Natural killer cell (primary cell): ENCODE data around the gene GLRX. TPM values are rescaled to one million over a fixed set of nuclear protein-coding genes. Genes with fewer than 3 reads are reported as not detected.

ENCODE experiments used
- ATAC-seq, 3 donors: fragments of 150-1000 bp in 2 of 3; fragments of 200-7000 bp in 1 of 3; cut with Tn5 transposase; 1 replicate in 1 of 3; 2 replicates in 2 of 3; pipeline ENCODE4 v1.10.0; 2021; ENCODE audit warnings: mild to moderate bottlenecking in 2 of 3, moderate library complexity in 2 of 3
- DNase-seq, 2 donors: peaks; one replicate each; pipeline versions ENCODE4 v3.0.0 to v3.0.0-alpha.2; 2013 to 2021; ENCODE audit warnings: mixed read lengths in 1 of 2
- H3K27ac ChIP-seq: one replicate; pipeline ENCODE4 v1.5.1; 2013; ENCODE audit warnings: mild to moderate bottlenecking, low read length
- H3K27me3 ChIP-seq: one replicate; pipeline ENCODE4 v1.6.1; 2013; ENCODE audit warnings: low read length; ENCODE audit not compliant: control insufficient read depth, insufficient read depth
- H3K36me3 ChIP-seq: one replicate; pipeline ENCODE4 v1.6.1; 2013; ENCODE audit warnings: low read length; ENCODE audit not compliant: control insufficient read depth, insufficient read depth
- H3K4me1 ChIP-seq: one replicate; pipeline ENCODE4 v1.6.1; 2013; ENCODE audit warnings: low read length; ENCODE audit not compliant: control insufficient read depth, insufficient read depth
- H3K4me3 ChIP-seq: one replicate; pipeline ENCODE4 v1.5.1; 2013; ENCODE audit warnings: low read length
- H3K9me3 ChIP-seq: one replicate; pipeline ENCODE4 v1.6.1; 2013; ENCODE audit warnings: low read length; ENCODE audit not compliant: control insufficient read depth, insufficient read depth
- H3K27ac Mint-ChIP-seq, 2 donors: one replicate each; pipeline ENCODE4 v1.8.0; 2022; ENCODE audit warnings: mild to moderate bottlenecking in 2 of 2, mixed read lengths in 2 of 2, moderate library complexity in 1 of 2
- H3K27me3 Mint-ChIP-seq, 2 donors: one replicate each; pipeline ENCODE4 v1.8.0; 2022; ENCODE audit warnings: low read depth in 2 of 2, mixed read lengths in 2 of 2
- H3K36me3 Mint-ChIP-seq: one replicate; pipeline ENCODE4 v1.8.0; 2022; ENCODE audit warnings: mixed read lengths
- H3K4me1 Mint-ChIP-seq, 2 donors: one replicate each; pipeline ENCODE4 v1.8.0; 2022; ENCODE audit warnings: mixed read lengths in 2 of 2
- H3K4me3 Mint-ChIP-seq: one replicate; pipeline ENCODE4 v1.8.0; 2022; ENCODE audit warnings: mild to moderate bottlenecking, moderate library complexity, mixed read lengths
- H3K9me3 Mint-ChIP-seq, 2 donors: one replicate each; pipeline ENCODE4 v1.8.0; 2022; ENCODE audit warnings: mixed read lengths in 2 of 2
- WGBS: methylation state at CpG from one replicate; pipeline ENCODE4 v1.1.7; 2013; ENCODE audit warnings: missing lambda C conversion rate; ENCODE audit not compliant: insufficient coverage; 5-methylcytosine and 5-hydroxymethylcytosine counted together
- intact Hi-C: fragments of 100-400 bp; cut with micrococcal nuclease; formaldehyde crosslinking; loops from one replicate; pipeline ENCODE4 v1.14.2; 2022
- total RNA-seq, 4 donors: library from RNA; stranded (reverse); fragments of 120-200 nt in 1 of 4; gene quantifications; one replicate each; pipeline versions ENCODE4 v1.2.3 to v1.2.4, GENCODE V29; 2013 to 2022
- TF ChIP-seq, protein P1 (sequence below): fragments of 200-600 bp; IDR thresholded peaks from one replicate; pipeline ENCODE4 v1.8.0; 2022; ENCODE audit warnings: antibody characterized with exemption

Gene GLRX
- total RNA-seq, 3 donors from 2014 or later (not counting 1 experiment from before 2014, with no cell fraction given): 59.2 to 102 (median 62.5) TPM

DNA sequence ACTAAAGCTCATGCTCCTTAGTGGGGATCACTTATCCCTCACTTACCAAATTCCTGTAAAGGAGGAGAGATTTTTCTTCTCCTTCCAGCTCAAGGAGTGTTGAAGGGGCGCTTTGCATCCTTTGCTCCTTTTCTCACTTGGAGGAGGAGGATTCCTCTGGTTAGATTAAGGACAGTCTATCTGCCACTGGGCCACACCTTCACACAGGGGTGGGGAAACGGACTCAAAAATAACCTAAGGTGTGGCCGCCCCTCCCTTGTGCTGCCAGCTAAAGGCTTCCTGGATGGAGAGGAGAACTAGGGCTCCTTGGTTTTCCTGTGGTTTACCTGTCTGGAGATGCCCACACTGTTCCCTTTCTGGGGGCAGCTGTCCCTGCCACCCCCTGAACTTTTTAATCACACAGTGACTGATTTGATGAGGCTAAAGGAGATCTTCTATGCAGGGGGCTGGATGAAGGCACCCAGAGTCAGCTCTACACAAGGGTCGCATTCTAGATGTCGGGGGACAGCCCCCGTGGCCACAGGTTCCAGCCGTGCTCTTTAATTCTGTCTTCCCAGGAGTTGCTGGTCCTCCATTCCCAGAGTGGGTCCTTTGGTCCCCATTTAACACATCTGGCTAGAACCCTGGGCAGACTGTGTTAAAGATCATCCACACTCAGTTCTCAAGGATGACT is 14.4 kb downstream of the GLRX start:
- H3K9me3 Mint-ChIP-seq: peaks cover 0 to 3% of the 10 kb centered on the region in 2 donors
- Histone ChIP-seq H3K4me3 (no peak overlapping the region), H3K27me3 (no peaks in the 10 kb centered on the region), H3K36me3 (peaks cover 9% of the 10 kb centered on the region), H3K9me3 (no peaks in the 10 kb centered on the region), H3K27ac (peak overlapping the region; percentile 77), H3K4me1 (peaks cover 44% of the 10 kb centered on the region)
- 46% methylated on average over 6 of the region's 7 CpGs for WGBS
- ATAC-seq: no peak
- H3K36me3 Mint-ChIP-seq: peaks cover under 1% of the 10 kb centered on the region
- peaks cover 53 to 57% of the 10 kb centered on the region in 2 donors for H3K4me1 Mint-ChIP-seq
- H3K4me3 Mint-ChIP-seq: peak overlapping the region; percentile 77
- no peaks in the 10 kb centered on the region for H3K27me3 Mint-ChIP-seq
- TF ChIP-seq, protein P1, sequence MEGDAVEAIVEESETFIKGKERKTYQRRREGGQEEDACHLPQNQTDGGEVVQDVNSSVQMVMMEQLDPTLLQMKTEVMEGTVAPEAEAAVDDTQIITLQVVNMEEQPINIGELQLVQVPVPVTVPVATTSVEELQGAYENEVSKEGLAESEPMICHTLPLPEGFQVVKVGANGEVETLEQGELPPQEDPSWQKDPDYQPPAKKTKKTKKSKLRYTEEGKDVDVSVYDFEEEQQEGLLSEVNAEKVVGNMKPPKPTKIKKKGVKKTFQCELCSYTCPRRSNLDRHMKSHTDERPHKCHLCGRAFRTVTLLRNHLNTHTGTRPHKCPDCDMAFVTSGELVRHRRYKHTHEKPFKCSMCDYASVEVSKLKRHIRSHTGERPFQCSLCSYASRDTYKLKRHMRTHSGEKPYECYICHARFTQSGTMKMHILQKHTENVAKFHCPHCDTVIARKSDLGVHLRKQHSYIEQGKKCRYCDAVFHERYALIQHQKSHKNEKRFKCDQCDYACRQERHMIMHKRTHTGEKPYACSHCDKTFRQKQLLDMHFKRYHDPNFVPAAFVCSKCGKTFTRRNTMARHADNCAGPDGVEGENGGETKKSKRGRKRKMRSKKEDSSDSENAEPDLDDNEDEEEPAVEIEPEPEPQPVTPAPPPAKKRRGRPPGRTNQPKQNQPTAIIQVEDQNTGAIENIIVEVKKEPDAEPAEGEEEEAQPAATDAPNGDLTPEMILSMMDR: no peak
- intact Hi-C loops: loop anchor here (2.0 kb wide), 3 partner anchors 15 to 39 kb away; partner anchors contain the start of gene GLRX
- DNase-seq: peak in 1 of 2 donors; percentile 34
- H3K27ac Mint-ChIP-seq: peak overlapping the region; percentile 81 to 94

DNA sequence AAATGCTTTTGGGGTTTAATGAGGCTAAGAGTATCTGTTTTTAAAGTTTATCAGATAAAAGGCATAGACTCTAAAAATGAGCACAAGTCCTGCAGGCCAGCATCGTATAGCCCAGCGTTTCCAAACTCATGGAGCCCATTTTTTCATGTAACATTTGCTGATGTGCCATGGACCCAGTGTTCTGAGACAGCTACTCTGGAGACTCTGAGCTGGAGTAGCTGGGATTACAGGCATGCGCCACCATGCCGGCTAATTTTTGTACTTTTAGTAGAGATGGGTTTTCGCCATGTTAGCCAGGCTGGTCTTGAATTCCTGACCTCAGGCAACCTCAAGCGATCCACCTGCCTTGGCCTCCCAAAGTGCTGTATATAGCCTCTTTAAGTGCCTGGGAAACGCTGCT is 15.8 kb downstream of the GLRX start:
- Mint-ChIP-seq H3K4me1 (peaks cover 46 to 52% of the 10 kb centered on the region in 2 donors), H3K4me3 (no peak overlapping the region), H3K36me3 (no peaks in the 10 kb centered on the region), H3K27me3 (no peaks in the 10 kb centered on the region), H3K9me3 (peaks cover 0 to 3% of the 10 kb centered on the region in 2 donors), H3K27ac (no peak overlapping the region)
- H3K4me1 ChIP-seq: peaks cover 37% of the 10 kb centered on the region
- no peaks in the 10 kb centered on the region for H3K9me3 ChIP-seq
- no peaks in the 10 kb centered on the region for H3K27me3 ChIP-seq
- TF ChIP-seq, protein P1: no peak
- DNase-seq: no peak
- intact Hi-C loops: no loop called here
- no peaks in the 10 kb centered on the region for H3K36me3 ChIP-seq
- no peak for ATAC-seq
- no peak overlapping the region for H3K27ac ChIP-seq
- 89% methylated on average over 7 of the region's 7 CpGs for WGBS
- H3K4me3 ChIP-seq: no peak overlapping the region

DNA sequence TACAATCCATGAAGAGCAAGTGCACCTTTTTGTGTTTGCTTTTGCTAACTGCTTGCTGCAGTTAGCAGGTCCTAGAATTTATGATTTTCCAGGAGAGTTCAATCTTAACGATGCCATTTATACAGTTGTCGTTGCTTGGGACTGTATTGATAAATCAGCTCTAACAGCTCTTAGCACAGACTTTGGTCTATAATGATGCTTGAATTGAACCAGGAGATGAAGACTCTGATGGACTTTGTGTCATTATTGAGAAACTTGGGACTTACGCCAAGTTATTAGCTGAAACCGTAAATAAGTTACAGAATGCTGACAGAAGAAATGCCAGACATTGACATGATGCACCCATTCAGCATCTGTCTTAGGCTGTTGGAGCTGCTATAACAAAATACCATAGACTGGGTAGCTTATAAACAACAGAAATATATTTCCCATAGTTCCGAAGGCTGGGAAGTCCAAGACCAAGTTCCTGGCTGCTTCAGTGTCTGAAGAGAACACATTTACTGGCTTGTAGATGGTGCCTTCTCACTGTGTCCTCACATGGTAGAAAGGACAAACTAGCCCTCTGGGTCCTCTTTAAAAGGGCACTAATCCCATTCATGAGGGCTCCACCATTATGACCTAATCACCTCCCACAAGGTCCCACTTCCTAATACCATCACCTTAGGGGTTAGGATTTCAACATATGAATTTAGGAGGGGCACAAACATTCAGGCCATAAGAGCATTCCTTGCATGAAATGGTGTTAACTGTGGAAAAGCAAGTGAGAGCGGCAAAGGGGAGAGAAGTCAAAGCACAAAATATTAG is 17.6 kb downstream of the GLRX start:
- intact Hi-C loops: no loop called here
- no peaks in the 10 kb centered on the region for H3K36me3 Mint-ChIP-seq
- no peak overlapping the region for H3K27ac Mint-ChIP-seq

More for the DNA sequence above, 17.6 kb downstream of the GLRX start:
- no peak for DNase-seq
- H3K4me1 ChIP-seq: peaks cover 25% of the 10 kb centered on the region
- TF ChIP-seq, protein P1: no peak
- WGBS: 96% methylated on average over 6 of the region's 6 CpGs
- no peaks in the 10 kb centered on the region for H3K27me3 ChIP-seq
- H3K27ac ChIP-seq: no peak overlapping the region
- H3K36me3 ChIP-seq: no peaks in the 10 kb centered on the region
- Mint-ChIP-seq H3K4me1 (peaks cover 29 to 36% of the 10 kb centered on the region in 2 donors), H3K9me3 (peaks cover 0 to 3% of the 10 kb centered on the region in 2 donors), H3K27me3 (no peaks in the 10 kb centered on the region), H3K4me3 (no peak overlapping the region)
- H3K9me3 ChIP-seq: no peaks in the 10 kb centered on the region
- no peak for ATAC-seq
- no peak overlapping the region for H3K4me3 ChIP-seq
